KMS-11 (cell line): ENCODE measurements around the gene CEACAM1.
"Not testable (repeated sequence)": the region's sequence is repeated elsewhere in the genome, so short reads cannot be mapped to it uniquely, and the experiment has no call there.

Experiments used
- H2AFZ ChIP-seq: fragments of 200-600 bp; sonication (generic); 2 replicates; pipeline ENCODE4 v1.6.1; 2016; ENCODE audit warnings: antibody characterized with exemption, mixed run types, low read depth
- H3K27ac ChIP-seq: fragments of 200-600 bp; sonication (generic); 2 replicates; pipeline ENCODE4 v1.6.1; 2016; ENCODE audit warnings: mild to moderate bottlenecking, mixed run types
- H3K27me3 ChIP-seq: fragments of 200-600 bp; sonication (generic); 2 replicates; pipeline ENCODE4 v1.6.1; 2017; ENCODE audit warnings: mild to moderate bottlenecking, low read depth, mixed run types, moderate library complexity; ENCODE audit not compliant: insufficient read depth
- H3K36me3 ChIP-seq: fragments of 200-600 bp; sonication (generic); 2 replicates; pipeline ENCODE4 v1.6.1; 2017; ENCODE audit warnings: mild to moderate bottlenecking, mixed run types; ENCODE audit not compliant: insufficient read depth
- H3K4me1 ChIP-seq: fragments of 200-600 bp; sonication (generic); 2 replicates; pipeline ENCODE4 v1.6.1; 2016; ENCODE audit warnings: mild to moderate bottlenecking, low read depth, mixed run types; ENCODE audit not compliant: poor library complexity, severe bottlenecking
- H3K4me2 ChIP-seq: fragments of 200-600 bp; sonication (generic); 2 replicates; pipeline ENCODE4 v1.7.0; 2016; ENCODE audit warnings: mild to moderate bottlenecking, mixed run types
- H3K4me3 ChIP-seq: fragments of 200-600 bp; sonication (generic); IDR thresholded peaks from 2 replicates; pipeline ENCODE4 v1.6.1; 2017; ENCODE audit warnings: low read depth, low read length, mixed read lengths; ENCODE audit not compliant: insufficient read depth
- H3K79me2 ChIP-seq: fragments of 200-600 bp; sonication (generic); 2 replicates; pipeline ENCODE4 v1.6.1; 2016; ENCODE audit warnings: low read depth, mixed run types; ENCODE audit not compliant: insufficient read depth
- H3K9ac ChIP-seq: fragments of 200-600 bp; sonication (generic); 2 replicates; pipeline ENCODE4 v1.6.1; 2016; ENCODE audit warnings: mild to moderate bottlenecking, mixed run types
- H4K20me1 ChIP-seq: fragments of 200-600 bp; sonication (generic); 2 replicates; pipeline ENCODE4 v1.6.1; 2016; ENCODE audit warnings: mild to moderate bottlenecking, mixed run types; ENCODE audit not compliant: insufficient read depth
- CTCF ChIP-seq: fragments of 200-600 bp; sonication (generic); conservative IDR thresholded peaks from 2 replicates; pipeline ENCODE4 v1.6.1; 2017; ENCODE audit warnings: low read depth, mild to moderate bottlenecking, antibody characterized with exemption, low read length, moderate library complexity, mixed read lengths

Gene CEACAM1

GRCh38 chr19:42552086-42553065 is 24.1 kb upstream of the CEACAM1 start:
- Histone ChIP-seq H4K20me1 (no peaks in the 10 kb centered on the region), H3K27me3 (no peaks in the 10 kb centered on the region), H3K27ac (no peak overlapping the region), H3K79me2 (no peaks in the 10 kb centered on the region), H2AFZ (no peak overlapping the region), H3K4me3 (no peak overlapping the region), H3K36me3 (no peaks in the 10 kb centered on the region), H3K9ac (no peak overlapping the region), H3K4me2 (no peak overlapping the region), H3K4me1 (no peaks in the 10 kb centered on the region)
- no peak for TF ChIP-seq CTCF

- H4K20me1 ChIP-seq, H3K9ac ChIP-seq, H3K36me3 ChIP-seq, H3K4me3 ChIP-seq, H3K79me2 ChIP-seq, H2AFZ ChIP-seq, H3K4me2 ChIP-seq, H3K4me1 ChIP-seq, H3K27ac ChIP-seq, H3K27me3 ChIP-seq: not testable (repeated sequence)
These were observed 22.2 kb upstream of the CEACAM1 start for GRCh38 chr19:42550521-42550920.

- H3K27ac ChIP-seq, H3K4me2 ChIP-seq, H3K27me3 ChIP-seq, H3K36me3 ChIP-seq, H2AFZ ChIP-seq, H3K9ac ChIP-seq, H4K20me1 ChIP-seq, H3K4me3 ChIP-seq, H3K79me2 ChIP-seq, H3K4me1 ChIP-seq: not testable (repeated sequence)
These were observed 20.8 kb upstream of the CEACAM1 start for GRCh38 chr19:42549067-42549466.

GRCh38 chr19:42548552-42548951 is 20.3 kb upstream of the CEACAM1 start:
- no peak for TF ChIP-seq CTCF
- Histone ChIP-seq H2AFZ (no peak overlapping the region), H3K4me1 (no peaks in the 10 kb centered on the region), H3K4me3 (no peak overlapping the region), H3K27ac (no peak overlapping the region), H3K27me3 (no peaks in the 10 kb centered on the region), H3K4me2 (no peak overlapping the region), H3K36me3 (no peaks in the 10 kb centered on the region), H3K9ac (no peak overlapping the region), H3K79me2 (no peaks in the 10 kb centered on the region), H4K20me1 (no peaks in the 10 kb centered on the region)

GRCh38 chr19:42547929-42548328 is 19.6 kb upstream of the CEACAM1 start:
- H3K4me1 ChIP-seq = no peaks in the 10 kb centered on the region
- no peak overlapping the region for H3K27ac ChIP-seq
- H3K36me3 ChIP-seq = no peaks in the 10 kb centered on the region
- no peak overlapping the region for H3K4me2 ChIP-seq
- H3K9ac ChIP-seq = no peak overlapping the region
- no peaks in the 10 kb centered on the region for H3K79me2 ChIP-seq
- H4K20me1 ChIP-seq = no peaks in the 10 kb centered on the region
- no peak for TF ChIP-seq CTCF
- H3K27me3 ChIP-seq = no peaks in the 10 kb centered on the region
- H3K4me3 ChIP-seq = no peak overlapping the region
- no peak overlapping the region for H2AFZ ChIP-seq
